Endothelial cell of umbilical vein (primary cell): ENCODE data around the gene DMXL1. TPM values are rescaled to one million over a fixed set of nuclear protein-coding genes. Genes with fewer than 3 reads are reported as not detected.

Experiments
- BruUV-seq: library from RNA; stranded (reverse); fragments of 400-500 nt; replicated peaks from 2 replicates; lab custom pipeline; 2021; lab: Mats Ljungman, UMichigan
- CTCF ChIA-PET: fragments of 300-600, 350-600 bp; sonication (Branson Sonifier 250); formaldehyde crosslinking; loops from one replicate; lab custom pipeline; 2021; ENCODE audit warnings: antibody characterized with exemption, inconsistent platforms; lab: Charles Lee
- POLR2A ChIA-PET: fragments of 300-600, 350-600 bp; sonication (Branson Sonifier 250); formaldehyde crosslinking; loops from one replicate; lab custom pipeline; 2021; ENCODE audit warnings: antibody characterized with exemption, inconsistent platforms; lab: Charles Lee
- DNase-seq: peaks from one replicate; pipeline ENCODE4 v3.0.0-alpha.2; 2011; ENCODE audit warnings: low read depth, low spot score
- FAIRE-seq: peaks from 2 replicates; lab custom pipeline; 2011; peaks lifted over from hg19 to GRCh38; lab: Jason Lieb, UNC
- H2AFZ ChIP-seq: 2 replicates; pipeline ENCODE4 v1.6.0; 2012; ENCODE audit warnings: low read depth, low read length, control low read depth, inconsistent platforms
- H3K27ac ChIP-seq: 2 replicates; pipeline ENCODE4 v1.5.1; 2011; ENCODE audit warnings: low read depth, mild to moderate bottlenecking, control low read depth, low read length, moderate library complexity; ENCODE audit not compliant: insufficient read depth
- H3K27me3 ChIP-seq, 2 experiments: 2 replicates each; pipeline versions ENCODE4 v1.6.0 to v1.6.1; 2011; ENCODE audit warnings: low read length in 2 of 2, mixed read lengths in 1 of 2; ENCODE audit not compliant: control insufficient read depth in 2 of 2, insufficient read depth in 2 of 2
- H3K36me3 ChIP-seq, 2 experiments: 2 replicates in 1 of 2; 3 replicates in 1 of 2; pipeline ENCODE4 v1.5.1; 2011; ENCODE audit warnings: low read length in 2 of 2, mild to moderate bottlenecking in 1 of 2, moderate library complexity in 1 of 2; ENCODE audit not compliant: control insufficient read depth in 2 of 2, insufficient read depth in 2 of 2; ENCODE audit errors: extremely low read depth in 1 of 2
- H3K4me1 ChIP-seq: 3 replicates; pipeline ENCODE4 v1.5.1; 2011; ENCODE audit warnings: mild to moderate bottlenecking, low read length; ENCODE audit not compliant: control insufficient read depth, insufficient read depth; ENCODE audit errors: extremely low read depth
- H3K4me2 ChIP-seq: 2 replicates; pipeline ENCODE4 v1.6.1; 2011; ENCODE audit warnings: low read length, control low read depth, mixed read lengths; ENCODE audit not compliant: insufficient read depth
- H3K4me3 ChIP-seq, 3 experiments: fragments of 200-600 bp in 1 of 3; sonication (generic), shearing (Covaris generic) in 1 of 3; replicated peaks in 1 of 3; 2 replicates each; pipeline ENCODE4 v1.5.1; 2011 to 2016; ENCODE audit warnings: control low read depth in 3 of 3, low read length in 3 of 3, mild to moderate bottlenecking in 2 of 3, inconsistent platforms in 1 of 3, low read depth in 1 of 3, moderate library complexity in 1 of 3; ENCODE audit not compliant: insufficient read depth in 1 of 3
- H3K79me2 ChIP-seq: 2 replicates; pipeline ENCODE4 v1.6.0; 2012; ENCODE audit warnings: low read length, inconsistent platforms; ENCODE audit not compliant: control insufficient read depth, insufficient read depth
- H3K9ac ChIP-seq: replicated peaks from 2 replicates; pipeline ENCODE3; 2011; ENCODE audit warnings: low read length, control low read depth; ENCODE audit not compliant: insufficient read depth; ENCODE audit errors: extremely low read depth
- H3K9me1 ChIP-seq: replicated peaks from 3 replicates; pipeline ENCODE4 v1.6.0; 2011; ENCODE audit warnings: mild to moderate bottlenecking, low read length; ENCODE audit not compliant: control insufficient read depth, insufficient read depth; ENCODE audit errors: extremely low read depth
- H3K9me3 ChIP-seq: replicated peaks from 2 replicates; pipeline ENCODE4 v1.5.1; 2012; ENCODE audit warnings: low read length, inconsistent platforms; ENCODE audit not compliant: control insufficient read depth, insufficient read depth
- H4K20me1 ChIP-seq: replicated peaks from 2 replicates; pipeline ENCODE3; 2011; ENCODE audit warnings: mild to moderate bottlenecking, low read length; ENCODE audit not compliant: control insufficient read depth, insufficient read depth; ENCODE audit errors: extremely low read depth
- CTCF ChIP-seq, 2 donors: IDR thresholded peaks; 1 replicate in 1 of 2; 2 replicates in 1 of 2; pipeline ENCODE4 v1.5.1; 2011; ENCODE audit warnings: low read length in 2 of 2, mild to moderate bottlenecking in 2 of 2, moderate library complexity in 2 of 2, control low read depth in 1 of 2, inconsistent platforms in 1 of 2, low read depth in 1 of 2; ENCODE audit not compliant: insufficient read depth in 1 of 2; ENCODE audit errors: extremely low read depth in 1 of 2
- EZH2 ChIP-seq: IDR thresholded peaks from 2 replicates; pipeline ENCODE4 v1.6.1; 2012; ENCODE audit warnings: borderline replicate concordance, low read depth, mild to moderate bottlenecking, moderate library complexity, low read length, inconsistent platforms; ENCODE audit not compliant: severe bottlenecking
- FOS ChIP-seq: IDR thresholded peaks from 2 replicates; pipeline ENCODE4 v1.6.1; 2011; ENCODE audit warnings: mild to moderate bottlenecking, low read length, moderate library complexity, borderline replicate concordance; ENCODE audit not compliant: insufficient read depth
- GATA2 ChIP-seq: IDR thresholded peaks from 2 replicates; pipeline ENCODE4 v1.7.0; 2011; ENCODE audit warnings: low read depth, mild to moderate bottlenecking, moderate library complexity, mixed read lengths, low read length; ENCODE audit not compliant: insufficient read length, insufficient read depth
- JUN ChIP-seq: IDR thresholded peaks from 2 replicates; pipeline ENCODE4 v1.6.1; 2011; ENCODE audit warnings: borderline replicate concordance, low read depth; ENCODE audit not compliant: insufficient read length, insufficient read depth
- MAX ChIP-seq: IDR thresholded peaks from 2 replicates; pipeline ENCODE4 v1.6.1; 2011; ENCODE audit not compliant: insufficient read depth, insufficient read length
- MYC ChIP-seq: IDR thresholded peaks from one replicate; pipeline ENCODE4 v1.6.1; 2011; ENCODE audit warnings: mild to moderate bottlenecking, low read depth, low read length
- POLR2A ChIP-seq: IDR thresholded peaks from 2 replicates; pipeline ENCODE4 v1.6.1; 2012; ENCODE audit warnings: low read depth, mild to moderate bottlenecking, control low read depth, low read length
- POLR2AphosphoS5 ChIP-seq: IDR thresholded peaks from 2 replicates; pipeline ENCODE4 v1.6.1; 2012; ENCODE audit warnings: low read depth, mild to moderate bottlenecking, control low read depth, low read length, moderate library complexity; ENCODE audit not compliant: insufficient read depth
- dilution Hi-C: fragments of 300-500 bp; cut with MboI; formaldehyde crosslinking; loops from one replicate; pipeline ENCODE4 v1.15.0; 2019; ENCODE audit warnings: low sequenced_read_pairs; ENCODE audit not compliant: extremely low pct_ligation_motif_present
- intact Hi-C: fragments of 100-400 bp; cut with micrococcal nuclease; formaldehyde crosslinking; loops from one replicate; pipeline ENCODE4 v1.10.0; 2022
- polyA plus RNA-seq, 4 experiments: library from polyadenylated mRNA; depleted of rRNA in 3 of 4; stranded (reverse) in 3 of 4; unstranded in 1 of 4; fragments of >200 nt; gene quantifications; 2 replicates each; pipeline versions ENCODE4 v1.2.1 to v1.2.3, GENCODE V29; 2011 to 2012; ENCODE audit warnings: missing spikeins in 1 of 4
- total RNA-seq: library from RNA; stranded (reverse); gene quantifications from 2 replicates; pipeline ENCODE4 v1.2.3, GENCODE V29; 2021

DMXL1 gene
- total and polyA plus RNA-seq, 2 donors (not counting 3 experiments of a cell fraction or from before 2014, with no cell fraction given) = 5.4 to 24.7 TPM

- Histone ChIP-seq H4K20me1 (no peaks in the 10 kb centered on the region), H3K9ac (no peak overlapping the region), H3K9me1 (no peaks in the 10 kb centered on the region), H2AFZ (no peak overlapping the region), H3K9me3 (no peaks in the 10 kb centered on the region), H3K36me3 (peaks cover 0 to 2% of the 10 kb centered on the region in 2 experiments), H3K27me3 (no peaks in the 10 kb centered on the region), H3K4me2 (no peak overlapping the region), H3K4me1 (no peaks in the 10 kb centered on the region), H3K4me3 (no peak overlapping the region), H3K79me2 (no peaks in the 10 kb centered on the region), H3K27ac (no peak overlapping the region)
- CTCF ChIA-PET = no interaction called here
- dilution Hi-C loops (no loop called here), intact Hi-C loops (no loop called here)
- FAIRE-seq (no peak), DNase-seq (no peak)
- no TSS peak for BruUV-seq
- TF ChIP-seq FOS = no peak
- no peak for TF ChIP-seq CTCF (IDR thresholded peaks at IDR 0.05; ENCODE audit: extremely low read depth in 1 of 2, insufficient read depth in 1 of 2, low read depth in 1 of 2, low read length in 2 of 2)
- TF ChIP-seq MYC = no peak
- no peak for TF ChIP-seq POLR2AphosphoS5
- TF ChIP-seq EZH2 = no peak
- no peak for TF ChIP-seq MAX
- no peak for TF ChIP-seq POLR2A
- no peak for TF ChIP-seq JUN
- no peak for TF ChIP-seq GATA2
- POLR2A ChIA-PET = no interaction called here
These were observed 65.9 kb downstream of the DMXL1 start for GRCh38 chr5:119136666-119137318.
